Ureter (tissue), 1 donor: ENCODE results near the gene NDUFS4. TPM values are rescaled to one million over a fixed set of nuclear protein-coding genes. Genes with fewer than 3 reads are reported as not detected.
"Not testable (repeated sequence)": the region's sequence is repeated elsewhere in the genome, so short reads cannot be mapped to it uniquely, and the experiment has no call there.

ENCODE experiments used
- DNase-seq: peaks from one replicate; pipeline ENCODE4 v3.0.0-alpha.2; 2020; ENCODE audit warnings: low spot score
- total RNA-seq: library from RNA; stranded (reverse); gene quantifications from one replicate; pipeline ENCODE4 v1.2.4, GENCODE V29; 2023
- donor health status: DM: yes; HTN: yes; CAD: no.

The NDUFS4 gene
- total RNA-seq, 1 donor from 2014 or later, result 79.0 TPM

GRCh38 chr5:53667621-53668020, 107.2 kb downstream of the NDUFS4 start:
- no peak for DNase-seq

GRCh38 chr5:53671447-53671846, 111.0 kb downstream of the NDUFS4 start:
- DNase-seq, result no peak

GRCh38 chr5:53674121-53674520, 113.7 kb downstream of the NDUFS4 start:
- no peak for DNase-seq

- no peak for DNase-seq
These were observed 117.2 kb downstream of the NDUFS4 start for GRCh38 chr5:53677632-53678031.

GRCh38 chr5:53678981-53679660, 118.7 kb downstream of the NDUFS4 start:
- DNase-seq, result no peak

- DNase-seq, result no peak
These were observed 120.6 kb downstream of the NDUFS4 start for GRCh38 chr5:53681079-53681478.

GRCh38 chr5:53691014-53691413, 130.6 kb downstream of the NDUFS4 start:
- no peak for DNase-seq

GRCh38 chr5:53694520-53695022, 134.1 kb downstream of the NDUFS4 start:
- DNase-seq, result no peak

GRCh38 chr5:53710405-53710804, 150.0 kb downstream of the NDUFS4 start:
- not testable (repeated sequence) for DNase-seq

GRCh38 chr5:53712327-53712726, 151.9 kb downstream of the NDUFS4 start:
- DNase-seq, result no peak

- DNase-seq, result no peak
These were observed 153.7 kb downstream of the NDUFS4 start for GRCh38 chr5:53713978-53714666.

- DNase-seq, result no peak
These were observed 154.2 kb downstream of the NDUFS4 start for GRCh38 chr5:53714667-53715010.

GRCh38 chr5:53726121-53726520, 165.7 kb downstream of the NDUFS4 start:
- DNase-seq, result no peak

- DNase-seq, result no peak
These were observed 170.5 kb downstream of the NDUFS4 start for GRCh38 chr5:53730943-53731342.

Other genes with a start within 250 kb of the NDUFS4 start
- 6.6 TPM for gene FST, start 80.0 kb upstream of the NDUFS4 start, total RNA-seq